Parathyroid adenoma (tissue), 2 donors: ENCODE measurements around the gene EXOC3L2.

Experiments used
- H2AFZ ChIP-seq: fragments of 300-600 bp; sonication (generic); one replicate; pipeline ENCODE4 v1.7.0; 2017; ENCODE audit warnings: antibody characterized with exemption, mild to moderate bottlenecking
- H3K27ac ChIP-seq: fragments of 300-600 bp; sonication (generic); one replicate; pipeline ENCODE4 v1.7.0; 2017
- H3K27me3 ChIP-seq: fragments of 300-600 bp; sonication (generic); one replicate; pipeline ENCODE4 v1.7.0; 2017; ENCODE audit warnings: low read length; ENCODE audit not compliant: control insufficient read depth, insufficient read depth
- H3K36me3 ChIP-seq: fragments of 300-600 bp; sonication (generic); one replicate; pipeline ENCODE4 v1.7.0; 2017; ENCODE audit warnings: low read length; ENCODE audit not compliant: control insufficient read depth, insufficient read depth
- H3K4me1 ChIP-seq: fragments of 300-600 bp; sonication (generic); one replicate; pipeline ENCODE4 v1.7.0; 2017; ENCODE audit warnings: control low read depth
- H3K4me2 ChIP-seq: fragments of 300-600 bp; sonication (generic); one replicate; pipeline ENCODE4 v1.7.0; 2017; ENCODE audit warnings: low read length
- H3K4me3 ChIP-seq: fragments of 300-600 bp; sonication (generic); one replicate; pipeline ENCODE4 v1.7.0; 2017; ENCODE audit warnings: low read depth, low read length
- H3K79me2 ChIP-seq: fragments of 300-600 bp; sonication (generic); one replicate; pipeline ENCODE4 v1.7.0; 2017; ENCODE audit warnings: control low read depth
- H3K9ac ChIP-seq: fragments of 300-600 bp; sonication (generic); one replicate; pipeline ENCODE4 v1.7.0; 2017; ENCODE audit warnings: mild to moderate bottlenecking
- H3K9me3 ChIP-seq: fragments of 300-600 bp; sonication (generic); one replicate; pipeline ENCODE4 v1.7.0; 2017; ENCODE audit warnings: low read length; ENCODE audit not compliant: control insufficient read depth
- CTCF ChIP-seq: fragments of 300-600 bp; sonication (generic); IDR thresholded peaks from one replicate; pipeline ENCODE4 v1.7.0; 2017; ENCODE audit warnings: antibody characterized with exemption, mild to moderate bottlenecking
- donor health status: primary hyperparathyroidism.

Gene EXOC3L2

GRCh38 chr19:45254044-45254531 lies 8.9 kb upstream of the EXOC3L2 start:
- Histone ChIP-seq H3K27me3 (no peaks in the 10 kb centered on the region), H2AFZ (no peak overlapping the region), H3K9ac (no peak overlapping the region), H3K27ac (no peak overlapping the region), H3K9me3 (no peaks in the 10 kb centered on the region), H3K4me1 (peaks cover 22% of the 10 kb centered on the region), H3K4me3 (peak overlapping the region; percentile 9), H3K79me2 (peaks cover 44% of the 10 kb centered on the region), H3K4me2 (peak overlapping the region; percentile 31), H3K36me3 (no peaks in the 10 kb centered on the region)
- TF ChIP-seq CTCF, result no peak

DNA sequence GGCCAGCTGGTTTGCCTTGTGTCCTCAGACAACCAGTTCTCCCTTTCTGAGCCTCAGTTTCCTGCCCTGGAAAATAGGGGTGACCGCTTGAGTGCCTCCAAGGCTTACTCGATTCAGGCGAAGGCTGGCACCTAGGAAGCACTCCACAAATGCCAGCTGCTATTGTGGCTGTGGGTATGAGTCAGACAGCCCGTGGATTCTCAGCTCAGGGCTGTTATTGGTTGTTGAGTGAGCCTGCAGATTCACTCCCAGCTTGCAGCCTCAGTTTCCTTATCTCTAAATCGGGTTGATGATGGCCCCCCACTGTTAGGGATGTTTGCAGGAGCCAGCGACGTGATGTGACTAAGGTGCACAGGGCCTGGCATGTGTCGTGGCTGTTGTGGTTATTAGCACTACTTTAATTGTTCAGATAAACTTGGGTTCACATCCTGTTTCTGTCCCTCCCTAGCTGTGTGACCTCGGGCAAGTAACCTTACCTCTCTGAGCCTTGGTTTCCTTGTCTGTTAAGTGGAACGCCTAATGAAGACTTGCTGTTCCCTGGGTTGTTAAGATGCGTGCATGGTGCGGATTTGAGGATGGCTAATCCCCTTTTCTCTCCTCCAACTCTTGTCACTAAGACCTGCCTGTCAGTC lies 8.3 kb upstream of the EXOC3L2 start:
- Histone ChIP-seq H3K9ac (no peak overlapping the region), H3K36me3 (no peaks in the 10 kb centered on the region), H3K9me3 (no peaks in the 10 kb centered on the region), H3K27ac (no peak overlapping the region), H3K4me2 (peak overlapping the region; percentile 95), H2AFZ (no peak overlapping the region), H3K27me3 (no peaks in the 10 kb centered on the region), H3K4me1 (peaks cover 22% of the 10 kb centered on the region), H3K79me2 (peaks cover 42% of the 10 kb centered on the region), H3K4me3 (no peak overlapping the region)
- TF ChIP-seq CTCF, result no peak

- H3K4me2 ChIP-seq, result peak overlapping the region; percentile 95
- H3K27ac ChIP-seq, result peak overlapping the region; percentile 32
- H3K4me3 ChIP-seq, result peak overlapping the region; percentile 76
- no peaks in the 10 kb centered on the region for H3K27me3 ChIP-seq
- peaks cover 42% of the 10 kb centered on the region for H3K79me2 ChIP-seq
- peaks cover 22% of the 10 kb centered on the region for H3K4me1 ChIP-seq
- H3K9me3 ChIP-seq, result no peaks in the 10 kb centered on the region
- H3K9ac ChIP-seq, result peak overlapping the region; percentile 89
- H3K36me3 ChIP-seq, result no peaks in the 10 kb centered on the region
- peak overlapping the region; percentile 66 for H2AFZ ChIP-seq
- TF ChIP-seq CTCF, result no peak
Measured at GRCh38 chr19:45251452-45252354, 6.5 kb upstream of the EXOC3L2 start.

GRCh38 chr19:45250832-45251451 lies 5.7 kb upstream of the EXOC3L2 start, which contains the start of gene MARK4:
TSS of gene MARK4 (plus strand) at chr19:45251271. CDS start at chr19:45251589, 318 bp downstream.
- Histone ChIP-seq H3K4me1 (peaks cover 22% of the 10 kb centered on the region), H3K9ac (peak within 1 kb of the TSS; percentile 89), H3K79me2 (peaks cover 39% of the 10 kb centered on the region), H3K27me3 (no peaks in the 10 kb centered on the region), H3K4me3 (peak within 1 kb of the TSS; percentile 76), H2AFZ (peak within 1 kb of the TSS; percentile 99), H3K9me3 (no peaks in the 10 kb centered on the region), H3K27ac (peak within 1 kb of the TSS; percentile 32), H3K36me3 (no peaks in the 10 kb centered on the region), H3K4me2 (peak within 1 kb of the TSS; percentile 95)
- TF ChIP-seq CTCF, result no peak
